A673 (cell line): ENCODE measurements around the gene GNAZ. TPM values are rescaled to one million over a fixed set of nuclear protein-coding genes. Genes with fewer than 3 reads are reported as not detected.

Experiments
- BruUV-seq: library from RNA; stranded (reverse); fragments of 400-500 nt; replicated peaks from 2 replicates; lab custom pipeline; 2021; lab: Mats Ljungman, UMichigan
- CTCF ChIA-PET: fragments of 300-600 bp; sonication (Branson Sonifier 250); formaldehyde crosslinking; loops from one replicate; lab custom pipeline; 2022; ENCODE audit warnings: antibody characterized with exemption; lab: Charles Lee
- POLR2A ChIA-PET: fragments of 300-600 bp; sonication (Branson Sonifier 250); formaldehyde crosslinking; loops from one replicate; lab custom pipeline; 2022; ENCODE audit warnings: antibody characterized with exemption; ENCODE audit not compliant: low non-redundant PET; lab: Charles Lee
- DNase-seq: peaks from one replicate; pipeline ENCODE4 v3.0.0-alpha.2; 2015; ENCODE audit warnings: low spot score
- H3K27ac ChIP-seq: fragments of 200-600 bp; sonication (generic); 2 replicates; pipeline ENCODE4 v1.5.1; 2016; ENCODE audit warnings: mixed run types, low read depth, mild to moderate bottlenecking, mixed read lengths, antibody characterized with exemption, low read length; ENCODE audit not compliant: poor library complexity, severe bottlenecking
- H3K27me3 ChIP-seq: fragments of 200-600 bp; sonication (generic); replicated peaks from 2 replicates; pipeline ENCODE4 v1.6.1; 2017; ENCODE audit warnings: mixed run types, low read depth, mild to moderate bottlenecking, mixed read lengths, antibody characterized with exemption, low read length; ENCODE audit not compliant: insufficient read depth, poor library complexity
- H3K36me3 ChIP-seq: fragments of 200-600 bp; sonication (generic); 2 replicates; pipeline ENCODE4 v1.6.1; 2016; ENCODE audit warnings: mixed run types, mild to moderate bottlenecking, mixed read lengths, antibody characterized with exemption, low read length; ENCODE audit not compliant: insufficient read depth, poor library complexity, severe bottlenecking
- H3K4me1 ChIP-seq: fragments of 200-600 bp; sonication (generic); 2 replicates; pipeline ENCODE4 v1.6.1; 2017; ENCODE audit warnings: mixed run types, mild to moderate bottlenecking, mixed read lengths, antibody characterized with exemption, low read length; ENCODE audit not compliant: insufficient read depth, poor library complexity, severe bottlenecking
- H3K4me3 ChIP-seq: fragments of 200-600 bp; sonication (generic); 2 replicates; pipeline ENCODE4 v1.5.1; 2016; ENCODE audit warnings: low read depth, mixed run types, mild to moderate bottlenecking, mixed read lengths, low read length; ENCODE audit not compliant: poor library complexity, severe bottlenecking
- H3K9me3 ChIP-seq: fragments of 200-600 bp; sonication (generic); 2 replicates; pipeline ENCODE4 v1.6.1; 2016; ENCODE audit warnings: mixed run types, low read depth, mild to moderate bottlenecking, mixed read lengths, antibody characterized with exemption, low read length; ENCODE audit not compliant: poor library complexity, severe bottlenecking
- EZH2 ChIP-seq: fragments of 200-600 bp; sonication (generic); IDR thresholded peaks from 2 replicates; pipeline ENCODE4 v1.6.1; 2017; ENCODE audit warnings: borderline replicate concordance, low read depth, mild to moderate bottlenecking, mixed read lengths, antibody characterized with exemption, low read length; ENCODE audit not compliant: poor library complexity, severe bottlenecking
- intact Hi-C: fragments of 100-400 bp; cut with micrococcal nuclease; formaldehyde crosslinking; loops from one replicate; pipeline ENCODE4 v1.10.0; 2022; ENCODE audit not compliant: unreplicated experiment
- total RNA-seq: library from RNA; stranded (reverse); gene quantifications from 2 replicates; pipeline ENCODE4 v1.2.3, GENCODE V29; 2021
- TF ChIP-seq, protein P1 (sequence below): fragments of 300-800, 200-600 bp; sonication (generic); conservative IDR thresholded peaks from 2 replicates; pipeline ENCODE4 v1.5.1; 2017; ENCODE audit warnings: low read depth, mild to moderate bottlenecking, antibody characterized with exemption, low read length, moderate library complexity, mixed read lengths

The GNAZ gene
- total RNA-seq, 1 experiment from 2014 or later: 5.1 TPM

DNA sequence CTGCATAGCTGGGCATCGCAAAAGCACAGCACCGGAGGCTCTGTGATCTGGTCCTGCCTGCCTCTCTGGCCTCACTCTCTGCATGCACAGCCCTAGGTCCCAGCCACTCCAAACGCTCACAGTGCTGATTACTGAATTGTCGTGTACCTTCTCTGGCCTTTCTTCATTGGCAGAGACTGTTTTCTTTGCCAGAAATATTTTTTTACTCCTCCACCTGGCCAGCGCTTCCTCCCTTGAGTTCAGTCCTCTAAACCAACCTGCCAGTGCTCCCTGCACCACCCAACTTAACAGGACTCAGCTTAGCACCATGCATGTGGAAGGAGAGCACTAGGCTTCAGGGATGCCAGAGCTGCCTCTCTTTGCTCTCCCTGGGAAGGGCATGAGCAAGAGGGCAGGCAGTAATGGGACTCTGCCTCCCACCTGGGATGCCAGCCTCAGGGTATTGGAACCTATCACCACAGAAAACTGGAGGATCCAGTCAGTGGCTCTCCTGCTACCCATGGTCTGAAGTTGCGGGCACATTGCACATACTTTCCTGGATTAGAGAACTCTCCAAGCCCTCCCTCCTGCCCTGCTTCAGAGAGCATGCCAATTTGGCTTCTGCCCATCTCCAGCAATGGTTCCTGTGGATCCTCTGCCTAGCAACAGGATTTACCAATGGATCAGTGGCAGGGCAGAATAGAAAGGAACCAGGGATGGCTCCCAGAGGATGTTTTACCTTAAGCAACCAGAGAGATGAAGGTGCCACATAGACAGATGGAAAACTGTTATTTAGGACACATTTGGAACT lies 37.0 kb upstream of the GNAZ start:
- POLR2A ChIA-PET: no interaction called here
- BruUV-seq: no TSS peak
- Histone ChIP-seq H3K9me3 (no peaks in the 10 kb centered on the region), H3K27me3 (no peaks in the 10 kb centered on the region), H3K27ac (no peak overlapping the region), H3K4me3 (no peak overlapping the region), H3K4me1 (peaks cover 9% of the 10 kb centered on the region), H3K36me3 (no peaks in the 10 kb centered on the region)
- DNase-seq: no peak
- TF ChIP-seq, protein P1, sequence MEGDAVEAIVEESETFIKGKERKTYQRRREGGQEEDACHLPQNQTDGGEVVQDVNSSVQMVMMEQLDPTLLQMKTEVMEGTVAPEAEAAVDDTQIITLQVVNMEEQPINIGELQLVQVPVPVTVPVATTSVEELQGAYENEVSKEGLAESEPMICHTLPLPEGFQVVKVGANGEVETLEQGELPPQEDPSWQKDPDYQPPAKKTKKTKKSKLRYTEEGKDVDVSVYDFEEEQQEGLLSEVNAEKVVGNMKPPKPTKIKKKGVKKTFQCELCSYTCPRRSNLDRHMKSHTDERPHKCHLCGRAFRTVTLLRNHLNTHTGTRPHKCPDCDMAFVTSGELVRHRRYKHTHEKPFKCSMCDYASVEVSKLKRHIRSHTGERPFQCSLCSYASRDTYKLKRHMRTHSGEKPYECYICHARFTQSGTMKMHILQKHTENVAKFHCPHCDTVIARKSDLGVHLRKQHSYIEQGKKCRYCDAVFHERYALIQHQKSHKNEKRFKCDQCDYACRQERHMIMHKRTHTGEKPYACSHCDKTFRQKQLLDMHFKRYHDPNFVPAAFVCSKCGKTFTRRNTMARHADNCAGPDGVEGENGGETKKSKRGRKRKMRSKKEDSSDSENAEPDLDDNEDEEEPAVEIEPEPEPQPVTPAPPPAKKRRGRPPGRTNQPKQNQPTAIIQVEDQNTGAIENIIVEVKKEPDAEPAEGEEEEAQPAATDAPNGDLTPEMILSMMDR: no peak
- TF ChIP-seq EZH2: no peak
- CTCF ChIA-PET: no interaction called here
- intact Hi-C loops: no loop called here

DNA sequence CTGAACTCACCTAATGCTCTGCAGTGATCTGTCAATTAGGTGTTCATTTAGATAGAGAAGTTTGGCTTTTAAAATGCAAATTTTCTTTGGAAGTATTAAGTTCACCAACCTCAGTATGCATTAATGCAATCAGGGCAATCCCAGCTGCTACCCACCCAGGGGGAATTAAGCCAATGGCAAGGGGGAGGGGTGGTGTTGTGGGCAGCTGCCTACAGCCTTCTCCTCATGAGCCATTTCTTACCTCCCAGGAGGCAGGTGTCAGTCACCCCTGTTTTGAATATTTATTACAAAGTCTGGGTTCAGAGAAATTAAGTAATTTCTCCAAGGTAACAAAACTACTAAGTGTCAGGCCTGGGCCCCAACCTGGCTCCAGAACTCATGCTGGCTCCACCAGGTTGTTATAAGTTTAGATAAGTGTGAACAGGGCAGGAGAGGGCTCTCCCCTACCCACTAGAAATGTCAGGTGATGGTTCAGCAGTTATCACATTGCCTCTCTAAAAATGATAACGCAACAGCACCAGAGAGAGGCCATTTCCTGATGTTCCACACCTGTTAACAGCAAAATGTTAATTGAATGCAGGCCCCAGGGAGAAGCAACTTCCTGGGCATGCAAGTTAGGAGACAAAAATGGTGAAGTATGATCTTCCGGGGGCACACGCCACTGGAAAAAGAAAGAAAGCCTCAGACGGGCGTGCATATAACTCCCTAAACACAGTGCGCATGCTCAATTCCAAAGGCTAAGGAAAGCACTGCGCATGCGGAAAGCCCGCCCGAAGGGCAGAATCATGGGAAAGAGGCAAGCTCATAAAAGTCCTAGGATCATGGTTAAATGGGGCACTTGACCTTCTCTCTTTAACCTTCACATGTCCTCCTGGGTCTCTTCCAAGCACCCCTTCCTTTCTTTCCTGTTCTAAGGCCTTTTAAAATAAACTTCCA lies 35.4 kb upstream of the GNAZ start:
- Histone ChIP-seq H3K4me1 (peaks cover 9% of the 10 kb centered on the region), H3K27ac (no peak overlapping the region), H3K27me3 (no peaks in the 10 kb centered on the region), H3K9me3 (no peaks in the 10 kb centered on the region), H3K36me3 (no peaks in the 10 kb centered on the region), H3K4me3 (no peak overlapping the region)
- ChIA-PET POLR2A (interaction anchor here (0.6 kb wide), 1 partner anchor 90 kb away, joined by 3 read pairs; no protein-coding TSS in a partner anchor), CTCF (no interaction called here)
- intact Hi-C loops: no loop called here
- TF ChIP-seq, protein P1: no peak
- TF ChIP-seq EZH2: no peak
- no TSS peak for BruUV-seq
- DNase-seq: no peak

DNA sequence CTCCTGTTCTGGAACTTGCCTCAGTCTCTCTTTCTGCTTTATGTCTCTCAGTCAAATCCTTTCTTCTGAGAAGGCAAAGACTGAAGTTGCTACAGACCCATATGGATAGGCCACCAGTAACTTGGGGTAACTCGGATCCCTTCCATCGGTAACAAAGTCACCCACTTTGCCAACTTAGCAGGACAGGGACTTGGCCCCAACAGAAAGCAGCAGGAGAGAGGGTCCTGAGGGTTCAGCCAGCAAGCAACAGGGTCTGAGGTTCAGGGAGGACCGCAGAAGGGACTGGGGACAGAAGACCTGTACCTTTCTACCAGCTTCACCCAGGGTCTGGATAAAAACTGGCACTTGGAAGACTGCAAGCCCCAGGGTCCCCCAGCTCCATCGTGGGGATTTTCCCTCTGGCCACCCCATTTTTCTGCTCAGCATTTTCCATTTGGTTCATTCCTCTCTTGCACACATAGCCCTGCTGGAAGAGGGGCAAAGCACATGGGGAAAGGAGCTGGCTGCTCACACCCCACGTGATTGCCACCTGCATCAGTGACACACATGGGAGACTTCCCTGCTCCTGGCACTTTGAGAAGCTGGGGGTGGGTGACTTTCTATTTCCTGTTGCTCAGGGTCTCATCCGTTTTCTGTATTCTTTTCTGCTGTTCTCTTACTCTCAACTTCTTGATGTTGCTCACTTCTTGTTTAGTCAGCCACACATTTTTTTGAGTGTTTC lies 34.6 kb upstream of the GNAZ start:
- POLR2A ChIA-PET: interaction anchor here (0.6 to 0.7 kb wide), 2 partner anchors 89 to 144 kb away, joined by 3 read pairs; no protein-coding TSS in a partner anchor
- no peak overlapping the region for H3K4me3 ChIP-seq
- TF ChIP-seq, protein P1: no peak
- CTCF ChIA-PET: no interaction called here
- no TSS peak for BruUV-seq
- H3K27me3 ChIP-seq: no peaks in the 10 kb centered on the region
- no peak overlapping the region for H3K27ac ChIP-seq
- no peaks in the 10 kb centered on the region for H3K9me3 ChIP-seq
- peaks cover 9% of the 10 kb centered on the region for H3K4me1 ChIP-seq
- DNase-seq: no peak
- intact Hi-C loops: no loop called here
- H3K36me3 ChIP-seq: no peaks in the 10 kb centered on the region
